Right ventricle myocardium superior (tissue), 1 donor: ENCODE data around the gene SREK1. TPM values are rescaled to one million over a fixed set of nuclear protein-coding genes. Genes with fewer than 3 reads are reported as not detected.

Source experiments
- total RNA-seq: library from RNA; stranded (reverse); fragmentation: NEBNext Ultra II Directional; extraction: Animal tissue kit (Norgen Biotek cat#: 25700); gene quantifications from one replicate; pipeline ENCODE4 v1.2.1, GENCODE V29; 2021
- donor health status: DM: no; HTN: yes; CAD: no; lungs with severe emphysema.

Gene SREK1
- total RNA-seq, 1 donor from 2014 or later: 27.0 TPM

Other genes starting within 250 kb of the SREK1 start
- 34.1 TPM for gene ERBIN, start 217.7 kb upstream of the SREK1 start, total RNA-seq